ENCODE measurements around the gene TSPAN7.

DNA sequence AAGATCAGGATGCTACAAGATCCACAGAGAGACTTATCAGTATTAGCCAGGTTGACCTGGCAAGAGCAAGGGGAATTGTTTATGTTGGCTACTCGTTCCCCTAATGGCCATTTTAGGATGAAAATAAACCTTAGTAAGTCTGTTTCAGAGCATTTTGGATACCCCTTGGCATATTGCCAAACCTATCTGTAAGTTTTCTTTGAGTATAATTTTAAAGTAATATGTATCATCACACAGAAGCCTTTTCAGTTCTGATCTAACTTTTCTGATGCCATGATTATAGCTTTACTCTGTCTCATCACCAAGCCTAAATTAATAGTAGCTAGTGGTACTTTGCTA lies 99.7 kb downstream of the TSPAN7 start:
- TF ChIP-seq, protein P1, sequence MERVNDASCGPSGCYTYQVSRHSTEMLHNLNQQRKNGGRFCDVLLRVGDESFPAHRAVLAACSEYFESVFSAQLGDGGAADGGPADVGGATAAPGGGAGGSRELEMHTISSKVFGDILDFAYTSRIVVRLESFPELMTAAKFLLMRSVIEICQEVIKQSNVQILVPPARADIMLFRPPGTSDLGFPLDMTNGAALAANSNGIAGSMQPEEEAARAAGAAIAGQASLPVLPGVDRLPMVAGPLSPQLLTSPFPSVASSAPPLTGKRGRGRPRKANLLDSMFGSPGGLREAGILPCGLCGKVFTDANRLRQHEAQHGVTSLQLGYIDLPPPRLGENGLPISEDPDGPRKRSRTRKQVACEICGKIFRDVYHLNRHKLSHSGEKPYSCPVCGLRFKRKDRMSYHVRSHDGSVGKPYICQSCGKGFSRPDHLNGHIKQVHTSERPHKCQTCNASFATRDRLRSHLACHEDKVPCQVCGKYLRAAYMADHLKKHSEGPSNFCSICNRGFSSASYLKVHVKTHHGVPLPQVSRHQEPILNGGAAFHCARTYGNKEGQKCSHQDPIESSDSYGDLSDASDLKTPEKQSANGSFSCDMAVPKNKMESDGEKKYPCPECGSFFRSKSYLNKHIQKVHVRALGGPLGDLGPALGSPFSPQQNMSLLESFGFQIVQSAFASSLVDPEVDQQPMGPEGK (CRISPR knock-in tag; IDR thresholded peaks at IDR 0.05; ENCODE audit: borderline replicate concordance), result no peak
- no peak for TF ChIP-seq RARB (CRISPR knock-in tag; IDR thresholded peaks at IDR 0.05)
- TF ChIP-seq ZFP3 (CRISPR knock-in tag; IDR thresholded peaks at IDR 0.05), result no peak
- TF ChIP-seq, protein P2, sequence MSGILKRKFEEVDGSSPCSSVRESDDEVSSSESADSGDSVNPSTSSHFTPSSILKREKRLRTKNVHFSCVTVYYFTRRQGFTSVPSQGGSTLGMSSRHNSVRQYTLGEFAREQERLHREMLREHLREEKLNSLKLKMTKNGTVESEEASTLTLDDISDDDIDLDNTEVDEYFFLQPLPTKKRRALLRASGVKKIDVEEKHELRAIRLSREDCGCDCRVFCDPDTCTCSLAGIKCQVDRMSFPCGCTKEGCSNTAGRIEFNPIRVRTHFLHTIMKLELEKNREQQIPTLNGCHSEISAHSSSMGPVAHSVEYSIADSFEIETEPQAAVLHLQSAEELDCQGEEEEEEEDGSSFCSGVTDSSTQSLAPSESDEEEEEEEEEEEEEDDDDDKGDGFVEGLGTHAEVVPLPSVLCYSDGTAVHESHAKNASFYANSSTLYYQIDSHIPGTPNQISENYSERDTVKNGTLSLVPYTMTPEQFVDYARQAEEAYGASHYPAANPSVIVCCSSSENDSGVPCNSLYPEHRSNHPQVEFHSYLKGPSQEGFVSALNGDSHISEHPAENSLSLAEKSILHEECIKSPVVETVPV (CRISPR knock-in tag; IDR thresholded peaks at IDR 0.05), result no peak
- no peak for TF ChIP-seq TSHZ2 (CRISPR knock-in tag; IDR thresholded peaks at IDR 0.05)
- TF ChIP-seq ZC3H10 (CRISPR knock-in tag; IDR thresholded peaks at IDR 0.05), result no peak
- no peak for TF ChIP-seq ZNF70 (CRISPR knock-in tag; IDR thresholded peaks at IDR 0.05)
- TF ChIP-seq ISL1 (CRISPR knock-in tag; IDR thresholded peaks at IDR 0.05), result no peak
- no peak for TF ChIP-seq CREB5 (CRISPR knock-in tag; IDR thresholded peaks at IDR 0.05; ENCODE audit: low read depth)
- TF ChIP-seq ZFP30 (CRISPR knock-in tag; IDR thresholded peaks at IDR 0.05), result no peak
- no peak for TF ChIP-seq ARNTL (CRISPR knock-in tag; IDR thresholded peaks at IDR 0.05; ENCODE audit: borderline replicate concordance, low read depth)
- TF ChIP-seq TCF4 (CRISPR knock-in tag; IDR thresholded peaks at IDR 0.05; ENCODE audit: borderline replicate concordance), result no peak
- no peak for TF ChIP-seq GLIS3 (CRISPR knock-in tag; IDR thresholded peaks at IDR 0.05)
- TF ChIP-seq ESRRG (CRISPR knock-in tag; IDR thresholded peaks at IDR 0.05), result no peak

Data from SK-N-SH treated with all-trans-retinoic acid at 6 μM for 48 hours (cell line).